ENCODE data around the gene MAPKAP1. TPM values are rescaled to one million over a fixed set of nuclear protein-coding genes. Genes with fewer than 3 reads are reported as not detected.
A peak's percentile ranks its signal among the peaks of the same experiment; 100 is the strongest.

Gene MAPKAP1
- total RNA-seq, 1 donor from 2014 or later: 67.3 TPM

DNA sequence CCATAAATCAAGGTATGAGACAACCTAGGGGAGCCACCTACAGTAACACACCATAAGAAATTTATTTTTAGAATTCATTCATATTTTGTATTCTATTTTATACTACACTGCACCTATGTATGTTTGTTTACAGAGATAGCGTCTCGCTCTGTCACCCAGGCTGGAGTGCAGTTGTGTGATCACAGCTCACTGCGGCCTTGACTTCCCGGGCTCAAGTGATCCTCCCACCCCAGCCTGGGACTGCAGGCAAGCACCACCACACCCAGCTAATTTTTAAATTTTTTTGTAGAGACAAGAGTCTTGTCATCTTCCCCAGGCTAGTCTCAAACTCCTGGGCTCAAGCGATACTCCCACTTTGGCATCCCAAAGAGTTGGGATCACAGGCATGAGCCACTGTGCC, 25.4 kb downstream of the MAPKAP1 start:
- TF ChIP-seq, protein P1, sequence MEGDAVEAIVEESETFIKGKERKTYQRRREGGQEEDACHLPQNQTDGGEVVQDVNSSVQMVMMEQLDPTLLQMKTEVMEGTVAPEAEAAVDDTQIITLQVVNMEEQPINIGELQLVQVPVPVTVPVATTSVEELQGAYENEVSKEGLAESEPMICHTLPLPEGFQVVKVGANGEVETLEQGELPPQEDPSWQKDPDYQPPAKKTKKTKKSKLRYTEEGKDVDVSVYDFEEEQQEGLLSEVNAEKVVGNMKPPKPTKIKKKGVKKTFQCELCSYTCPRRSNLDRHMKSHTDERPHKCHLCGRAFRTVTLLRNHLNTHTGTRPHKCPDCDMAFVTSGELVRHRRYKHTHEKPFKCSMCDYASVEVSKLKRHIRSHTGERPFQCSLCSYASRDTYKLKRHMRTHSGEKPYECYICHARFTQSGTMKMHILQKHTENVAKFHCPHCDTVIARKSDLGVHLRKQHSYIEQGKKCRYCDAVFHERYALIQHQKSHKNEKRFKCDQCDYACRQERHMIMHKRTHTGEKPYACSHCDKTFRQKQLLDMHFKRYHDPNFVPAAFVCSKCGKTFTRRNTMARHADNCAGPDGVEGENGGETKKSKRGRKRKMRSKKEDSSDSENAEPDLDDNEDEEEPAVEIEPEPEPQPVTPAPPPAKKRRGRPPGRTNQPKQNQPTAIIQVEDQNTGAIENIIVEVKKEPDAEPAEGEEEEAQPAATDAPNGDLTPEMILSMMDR (conservative IDR thresholded peaks at IDR 0.05): no peak
- no peaks in the 10 kb centered on the region for H3K9me3 Mint-ChIP-seq
- H3K4me3 Mint-ChIP-seq: no peak overlapping the region
- no peaks in the 10 kb centered on the region for H3K27me3 Mint-ChIP-seq
- H3K36me3 Mint-ChIP-seq: peaks cover 11% of the 10 kb centered on the region
- H3K4me1 Mint-ChIP-seq (ENCODE audit: unreplicated experiment): peaks cover 16% of the 10 kb centered on the region
- DNase-seq (ENCODE audit: extremely low spot score, unreplicated experiment): no peak
- peak overlapping the region; percentile 40 for H3K27ac Mint-ChIP-seq

DNA sequence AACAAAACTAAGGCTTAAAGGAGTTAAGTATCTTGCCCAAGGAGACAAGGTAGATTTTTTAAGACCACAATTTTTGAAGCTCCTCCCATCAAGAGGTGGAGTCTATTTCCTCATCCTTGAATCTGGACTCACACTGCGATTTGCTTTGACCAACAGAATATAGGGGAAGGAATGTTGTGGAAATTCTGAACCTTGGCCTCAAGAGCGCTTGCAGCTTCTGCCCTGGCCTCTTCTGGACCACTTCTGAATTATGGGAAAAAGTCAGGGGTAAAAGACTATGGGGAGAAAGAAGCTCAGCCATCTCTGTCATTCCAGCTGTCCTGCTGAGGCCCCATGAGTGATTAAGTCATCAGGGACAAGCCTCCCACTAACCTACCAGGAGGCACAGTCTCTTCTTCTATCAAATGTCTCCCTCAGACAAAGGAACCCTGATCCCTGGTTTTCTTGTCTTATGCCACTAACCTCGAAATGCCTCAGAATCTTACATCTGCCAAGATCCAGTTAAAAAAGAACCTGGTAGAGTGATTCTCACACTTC, 25.9 kb downstream of the MAPKAP1 start:
- TF ChIP-seq, protein P1 (conservative IDR thresholded peaks at IDR 0.05): no peak
- H3K27me3 Mint-ChIP-seq: no peaks in the 10 kb centered on the region
- no peak overlapping the region for H3K27ac Mint-ChIP-seq
- H3K4me1 Mint-ChIP-seq (ENCODE audit: unreplicated experiment): peaks cover 16% of the 10 kb centered on the region
- no peak overlapping the region for H3K4me3 Mint-ChIP-seq
- H3K36me3 Mint-ChIP-seq: peaks cover 11% of the 10 kb centered on the region
- no peaks in the 10 kb centered on the region for H3K9me3 Mint-ChIP-seq
- DNase-seq (ENCODE audit: extremely low spot score, unreplicated experiment): no peak

DNA sequence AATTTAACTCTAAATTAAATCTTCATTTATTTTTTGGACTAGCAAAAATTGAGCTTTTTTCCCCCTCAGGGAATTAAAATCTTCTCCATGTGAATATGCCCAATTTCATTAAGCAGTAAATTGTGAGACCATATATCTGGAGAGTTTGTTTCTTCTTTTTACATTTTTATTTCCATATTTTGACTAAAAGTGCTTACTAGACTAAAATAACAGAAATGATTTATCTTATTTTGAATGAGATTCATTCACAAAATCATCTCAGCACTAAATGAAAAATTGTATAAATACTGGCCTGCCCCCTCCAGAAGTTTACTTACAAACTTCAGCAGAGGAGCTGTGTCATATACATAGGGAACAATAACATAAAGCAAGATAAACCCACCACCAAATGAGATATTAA, 26.6 kb downstream of the MAPKAP1 start:
- H3K27ac Mint-ChIP-seq: no peak overlapping the region

DNA sequence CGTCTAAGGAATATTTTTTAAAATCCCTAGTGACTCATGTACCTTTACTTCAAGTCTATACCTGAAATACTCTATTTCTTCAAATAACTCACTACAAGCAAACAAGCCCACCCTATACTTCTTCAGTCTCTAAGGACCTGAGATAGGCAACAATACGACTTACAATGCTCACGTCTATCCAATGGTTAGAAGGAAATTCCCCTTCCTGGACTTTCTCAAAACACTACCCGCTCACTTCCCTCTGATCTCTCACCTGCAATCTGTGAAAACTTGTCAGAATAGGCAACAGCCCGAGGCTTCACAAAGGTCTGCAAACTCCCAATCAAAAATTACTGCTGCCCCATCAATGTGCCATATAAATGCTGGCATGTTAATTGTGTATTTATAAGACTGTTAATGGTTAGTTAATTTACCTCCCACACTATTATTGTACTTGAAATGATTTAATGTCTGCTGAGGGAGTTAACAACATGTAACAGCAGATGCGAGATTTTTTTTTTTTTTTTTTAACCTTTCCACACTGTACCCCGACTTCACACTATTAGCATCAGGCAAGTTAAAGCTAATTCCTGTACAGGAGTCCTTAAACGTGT, 27.3 kb downstream of the MAPKAP1 start:
- H3K27me3 Mint-ChIP-seq: no peaks in the 10 kb centered on the region
- no peak overlapping the region for H3K27ac Mint-ChIP-seq
- no peak for DNase-seq (ENCODE audit: extremely low spot score, unreplicated experiment)
- no peaks in the 10 kb centered on the region for H3K9me3 Mint-ChIP-seq
- TF ChIP-seq, protein P1 (conservative IDR thresholded peaks at IDR 0.05): no peak
- H3K4me1 Mint-ChIP-seq (ENCODE audit: unreplicated experiment): peaks cover 25% of the 10 kb centered on the region
- no peak overlapping the region for H3K4me3 Mint-ChIP-seq
- H3K36me3 Mint-ChIP-seq: peaks cover 4% of the 10 kb centered on the region

More for the DNA sequence above, 26.6 kb downstream of the MAPKAP1 start:
- Mint-ChIP-seq H3K36me3 (peaks cover 11% of the 10 kb centered on the region), H3K4me1 (ENCODE audit: unreplicated experiment) (peaks cover 20% of the 10 kb centered on the region), H3K27me3 (no peaks in the 10 kb centered on the region), H3K9me3 (no peaks in the 10 kb centered on the region), H3K4me3 (no peak overlapping the region)
- TF ChIP-seq, protein P1 (conservative IDR thresholded peaks at IDR 0.05): no peak
- no peak for DNase-seq (ENCODE audit: extremely low spot score, unreplicated experiment)

DNA sequence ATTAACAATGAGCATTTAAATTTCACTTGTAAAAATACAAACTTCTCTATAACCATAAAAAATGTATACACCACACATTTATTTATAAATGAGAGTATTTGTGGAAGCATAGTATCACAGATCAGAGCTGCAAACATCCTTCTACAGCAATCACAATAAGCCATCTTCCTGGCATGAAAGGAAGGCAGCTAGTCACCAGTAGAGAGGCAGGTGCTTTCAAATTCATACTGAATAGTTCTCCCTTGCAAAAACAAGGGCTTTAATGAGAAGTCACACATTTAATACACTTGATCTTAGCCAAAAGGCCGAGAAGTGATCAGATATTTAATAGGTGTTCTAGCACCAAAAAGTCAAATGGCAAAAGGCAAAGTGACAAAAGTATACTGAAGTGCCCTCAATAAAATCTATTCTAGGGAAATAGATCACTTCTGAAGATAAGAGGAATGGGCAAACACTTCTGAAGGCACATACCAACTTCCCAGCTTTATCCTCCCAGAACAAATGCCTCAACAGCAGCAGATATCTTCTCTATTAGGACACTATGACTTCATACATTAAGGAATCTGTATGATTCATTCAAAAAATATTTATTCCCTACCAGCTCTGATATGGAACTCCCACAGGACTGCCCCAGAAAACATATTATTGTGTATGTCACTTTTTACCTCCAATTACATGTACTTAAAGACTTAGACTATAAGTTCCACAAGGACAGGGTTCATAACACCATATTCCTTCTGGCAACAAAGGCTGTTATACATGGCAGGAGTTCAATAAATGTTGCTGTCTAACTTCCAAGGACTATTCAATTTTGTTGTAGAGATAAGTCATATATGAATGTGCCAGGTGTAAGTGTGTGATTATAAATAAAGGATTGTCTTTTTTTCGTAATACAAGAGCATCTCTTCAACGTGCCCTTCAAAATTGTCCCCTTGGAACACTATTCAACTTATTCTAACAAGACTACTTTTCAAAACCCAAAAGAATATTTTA, 31.7 kb downstream of the MAPKAP1 start:
- Mint-ChIP-seq H3K4me3 (no peak overlapping the region), H3K27me3 (no peaks in the 10 kb centered on the region)
- no peak for DNase-seq (ENCODE audit: extremely low spot score, unreplicated experiment)

More for the DNA sequence above, 31.7 kb downstream of the MAPKAP1 start:
- TF ChIP-seq, protein P1 (conservative IDR thresholded peaks at IDR 0.05): no peak
- H3K9me3 Mint-ChIP-seq: no peaks in the 10 kb centered on the region
- H3K36me3 Mint-ChIP-seq: peaks cover 8% of the 10 kb centered on the region
- H3K4me1 Mint-ChIP-seq (ENCODE audit: unreplicated experiment): peaks cover 14% of the 10 kb centered on the region
- H3K27ac Mint-ChIP-seq: peak overlapping the region; percentile 57

All from type B pancreatic cell (in vitro differentiated cells).